ENCODE results near the gene ADSL.

The ADSL gene

GRCh38 chr22:40345271-40345670 is 1.0 kb upstream of the ADSL start:
- peak overlapping the region; percentile 90 for H3K4me3 ChIP-seq (ENCODE audit: low read length)
- no peak for TF ChIP-seq CTCF (conservative IDR thresholded peaks at IDR 0.05; ENCODE audit: low read depth, low read length)
- DNase-seq (ENCODE audit: low read depth) = no peak

GRCh38 chr22:40345815-40346184 is 500 bp upstream of the ADSL start:
- no peak for TF ChIP-seq CTCF (conservative IDR thresholded peaks at IDR 0.05; ENCODE audit: low read depth, low read length)
- no peak for DNase-seq (ENCODE audit: low read depth)
- H3K4me3 ChIP-seq (ENCODE audit: low read length) = peak overlapping the region; percentile 90

- no peak for DNase-seq (ENCODE audit: low read depth)
- no peak for TF ChIP-seq CTCF (conservative IDR thresholded peaks at IDR 0.05; ENCODE audit: low read depth, low read length)
Observed at GRCh38 chr22:40347300-40347699, 1.0 kb downstream of the ADSL start.

GRCh38 chr22:40348025-40348658 is 1.8 kb downstream of the ADSL start:
- peak; percentile 88 for TF ChIP-seq CTCF (conservative IDR thresholded peaks at IDR 0.05; ENCODE audit: low read depth, low read length)
- H3K4me3 ChIP-seq (ENCODE audit: low read length) = peak overlapping the region; percentile 90
- no peak for DNase-seq (ENCODE audit: low read depth)

More at GRCh38 chr22:40347300-40347699, 1.0 kb downstream of the ADSL start:
- peak overlapping the region; percentile 90 for H3K4me3 ChIP-seq (ENCODE audit: low read length)

- no peak for TF ChIP-seq CTCF (conservative IDR thresholded peaks at IDR 0.05; ENCODE audit: low read depth, low read length)
- no peak for DNase-seq (ENCODE audit: low read depth)
- H3K4me3 ChIP-seq (ENCODE audit: low read length) = no peak overlapping the region
Observed at GRCh38 chr22:40352763-40353162, 6.5 kb downstream of the ADSL start.

- DNase-seq (ENCODE audit: low read depth) = no peak
- no peak for TF ChIP-seq CTCF (conservative IDR thresholded peaks at IDR 0.05; ENCODE audit: low read depth, low read length)
- no peak overlapping the region for H3K4me3 ChIP-seq (ENCODE audit: low read length)
Observed at GRCh38 chr22:40361100-40361499, 14.8 kb downstream of the ADSL start.

- no peak overlapping the region for H3K4me3 ChIP-seq (ENCODE audit: low read length)
- no peak for TF ChIP-seq CTCF (conservative IDR thresholded peaks at IDR 0.05; ENCODE audit: low read depth, low read length)
- DNase-seq (ENCODE audit: low read depth) = no peak
Observed at GRCh38 chr22:40363059-40363458, 16.8 kb downstream of the ADSL start.

All from retinal pigment epithelial cell (primary cell).